ENCODE measurements around the gene TMEM52. TPM values are rescaled to one million over a fixed set of nuclear protein-coding genes. Genes with fewer than 3 reads are reported as not detected.

Gene TMEM52
- total RNA-seq, 2 donors from 2014 or later = 3.5 to 9.8 TPM

DNA sequence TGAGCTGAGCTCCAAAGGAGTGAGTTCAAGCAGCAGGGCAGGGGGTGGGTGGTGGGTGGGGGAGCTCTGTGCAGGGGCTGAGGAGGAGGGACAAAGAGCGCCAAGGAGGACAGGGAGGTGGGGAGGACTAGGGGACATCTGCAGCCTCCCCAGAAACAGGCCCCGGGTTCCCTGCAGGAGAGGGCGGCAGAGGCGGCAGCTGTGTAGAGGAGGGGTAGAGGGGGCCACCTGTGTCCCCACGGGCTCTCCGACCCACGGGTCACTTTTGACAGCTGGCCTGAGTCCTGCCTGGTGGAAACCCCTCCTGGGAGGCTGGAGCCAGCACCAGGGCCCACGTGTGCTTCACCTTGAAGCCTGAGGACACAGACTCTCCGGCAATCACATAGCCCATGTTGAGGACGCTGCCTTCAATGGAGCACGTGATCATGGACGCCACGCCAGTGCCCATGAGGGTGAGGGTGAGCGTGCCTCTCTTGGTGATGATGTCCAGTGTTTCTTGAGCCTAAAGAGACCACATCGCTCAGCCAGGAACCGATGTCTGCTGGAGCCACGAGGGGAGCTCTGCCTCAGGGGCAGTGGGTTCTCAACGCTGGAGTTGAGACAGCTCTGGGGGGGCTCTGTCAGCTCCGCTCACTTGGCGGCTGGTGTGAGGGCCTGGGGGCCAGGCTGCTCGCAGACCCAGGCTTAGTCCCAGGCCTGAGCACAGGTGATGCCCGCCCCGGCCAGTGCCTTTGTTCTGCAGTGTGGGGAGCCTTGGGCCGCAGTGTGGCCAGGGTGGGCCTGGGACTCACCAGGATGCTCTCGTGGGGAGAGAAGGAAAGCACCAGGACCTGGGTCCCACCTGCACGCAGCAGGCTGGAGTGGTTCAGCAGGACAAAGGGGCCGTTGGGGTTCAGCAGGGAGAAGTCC, 6.6 kb upstream of the TMEM52 start:
- Histone ChIP-seq H3K4me1 (no peaks in the 10 kb centered on the region), H3K36me3 (no peaks in the 10 kb centered on the region), H3K27ac (no peak overlapping the region), H3K27me3 (no peaks in the 10 kb centered on the region), H3K9me3 (no peaks in the 10 kb centered on the region), H3K9ac (ENCODE audit: low read depth in 2 of 2, low read length in 2 of 2) (no peak overlapping the region), H3K4me3 (no peak overlapping the region)
- TF ChIP-seq, protein P1, sequence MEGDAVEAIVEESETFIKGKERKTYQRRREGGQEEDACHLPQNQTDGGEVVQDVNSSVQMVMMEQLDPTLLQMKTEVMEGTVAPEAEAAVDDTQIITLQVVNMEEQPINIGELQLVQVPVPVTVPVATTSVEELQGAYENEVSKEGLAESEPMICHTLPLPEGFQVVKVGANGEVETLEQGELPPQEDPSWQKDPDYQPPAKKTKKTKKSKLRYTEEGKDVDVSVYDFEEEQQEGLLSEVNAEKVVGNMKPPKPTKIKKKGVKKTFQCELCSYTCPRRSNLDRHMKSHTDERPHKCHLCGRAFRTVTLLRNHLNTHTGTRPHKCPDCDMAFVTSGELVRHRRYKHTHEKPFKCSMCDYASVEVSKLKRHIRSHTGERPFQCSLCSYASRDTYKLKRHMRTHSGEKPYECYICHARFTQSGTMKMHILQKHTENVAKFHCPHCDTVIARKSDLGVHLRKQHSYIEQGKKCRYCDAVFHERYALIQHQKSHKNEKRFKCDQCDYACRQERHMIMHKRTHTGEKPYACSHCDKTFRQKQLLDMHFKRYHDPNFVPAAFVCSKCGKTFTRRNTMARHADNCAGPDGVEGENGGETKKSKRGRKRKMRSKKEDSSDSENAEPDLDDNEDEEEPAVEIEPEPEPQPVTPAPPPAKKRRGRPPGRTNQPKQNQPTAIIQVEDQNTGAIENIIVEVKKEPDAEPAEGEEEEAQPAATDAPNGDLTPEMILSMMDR (IDR thresholded peaks at IDR 0.05) = no peak
- no peak for DNase-seq
- intact Hi-C loops (cut with DNase I) = no loop called here

DNA sequence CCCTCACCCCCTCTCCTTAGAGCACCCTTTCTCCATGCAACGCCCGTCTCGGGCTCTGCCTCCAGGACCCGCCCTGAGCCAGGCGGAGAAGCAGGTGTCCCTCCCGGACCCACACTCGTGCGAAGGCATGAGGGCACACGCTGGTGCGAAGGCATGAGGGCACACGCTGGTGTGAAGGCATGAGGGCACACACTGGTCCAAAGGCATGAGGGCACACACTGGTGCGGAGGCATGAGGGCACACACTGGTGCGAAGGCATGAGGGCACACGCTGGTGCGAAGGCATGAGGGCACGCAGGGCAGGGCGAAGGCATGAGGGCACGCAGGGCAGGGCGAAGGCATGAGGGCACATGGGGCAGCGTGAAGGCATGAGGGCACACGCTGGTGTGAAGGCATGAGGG, 5.8 kb upstream of the TMEM52 start:
- H3K4me1 ChIP-seq = peaks cover 3% of the 10 kb centered on the region
- no peak overlapping the region for H3K4me3 ChIP-seq
- H3K36me3 ChIP-seq = no peaks in the 10 kb centered on the region
- H3K9ac ChIP-seq (ENCODE audit: low read depth in 2 of 2, low read length in 2 of 2) = no peak overlapping the region
- no peaks in the 10 kb centered on the region for H3K9me3 ChIP-seq
- DNase-seq = no peak
- H3K27me3 ChIP-seq = no peaks in the 10 kb centered on the region
- intact Hi-C loops (cut with DNase I) = no loop called here
- H3K27ac ChIP-seq = no peak overlapping the region
- TF ChIP-seq, protein P1 (IDR thresholded peaks at IDR 0.05) = no peak

DNA sequence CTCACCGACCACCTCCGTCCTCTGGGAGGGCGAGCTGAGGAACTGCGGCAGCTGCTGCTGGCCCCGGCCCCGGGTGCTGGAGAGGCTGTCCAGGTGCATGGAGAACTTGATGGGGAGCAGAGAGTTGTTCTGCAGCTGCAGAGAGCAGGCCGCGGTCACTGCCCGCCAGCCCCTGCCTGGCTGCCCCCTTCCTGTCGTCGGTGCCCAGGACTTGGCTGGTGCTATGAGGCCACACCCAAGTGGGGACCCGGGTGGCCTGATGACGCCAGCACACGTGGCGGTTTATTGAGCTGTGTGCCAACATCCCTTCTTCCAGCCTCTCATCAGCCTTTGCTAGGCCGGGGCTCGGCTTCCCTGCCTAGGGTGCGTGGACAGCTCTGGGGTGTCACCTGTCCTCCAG, 5.3 kb upstream of the TMEM52 start:
- Histone ChIP-seq H3K27ac (no peak overlapping the region), H3K27me3 (no peaks in the 10 kb centered on the region), H3K9me3 (no peaks in the 10 kb centered on the region), H3K4me3 (no peak overlapping the region), H3K9ac (ENCODE audit: low read depth in 2 of 2, low read length in 2 of 2) (no peak overlapping the region), H3K36me3 (no peaks in the 10 kb centered on the region), H3K4me1 (peaks cover 5% of the 10 kb centered on the region)
- intact Hi-C loops (cut with DNase I) = no loop called here
- TF ChIP-seq, protein P1 (IDR thresholded peaks at IDR 0.05) = no peak
- no peak for DNase-seq

DNA sequence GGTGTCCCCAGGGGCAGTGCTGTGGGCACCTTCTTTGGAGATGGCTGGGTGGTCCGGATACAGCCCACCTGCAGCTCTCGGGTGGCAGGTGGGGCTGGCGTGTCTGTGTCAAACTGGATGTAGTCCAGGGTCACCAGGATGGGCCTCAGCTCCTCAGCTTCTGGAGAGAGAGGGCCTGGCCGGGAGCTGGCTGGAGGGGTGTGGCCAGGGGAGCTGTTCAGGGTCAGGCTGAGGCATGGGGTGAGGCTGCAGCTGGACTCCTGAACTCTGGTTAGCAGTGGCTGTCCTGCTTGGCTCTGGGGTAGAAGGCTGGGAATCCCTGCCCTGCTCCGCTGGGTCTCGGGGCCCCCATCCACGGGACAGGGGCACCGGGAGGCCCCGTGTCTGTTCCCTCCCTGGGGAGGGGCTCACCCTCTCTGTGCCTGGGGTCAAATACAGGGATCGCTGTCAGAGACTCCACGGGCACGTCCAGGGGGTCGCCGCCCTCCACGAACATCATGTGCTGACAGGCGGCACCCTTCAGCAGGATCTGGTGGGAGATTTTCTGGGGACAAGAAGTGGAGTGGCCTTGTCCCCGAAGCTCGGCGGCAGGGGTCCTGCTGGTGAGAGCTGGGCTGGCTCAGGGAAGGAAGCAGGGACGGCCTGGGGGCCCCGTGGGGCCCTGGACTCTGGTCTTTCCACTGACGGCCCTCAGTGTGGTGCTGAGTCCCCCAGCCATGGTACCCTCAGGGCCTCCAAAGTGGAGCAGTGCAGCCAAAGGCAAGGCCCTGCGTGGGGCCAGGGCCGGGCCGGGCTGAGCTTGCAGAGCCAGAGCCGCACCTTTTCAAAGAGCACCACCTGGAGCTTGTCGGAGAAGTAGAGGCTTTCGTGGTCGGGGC, 4.1 kb upstream of the TMEM52 start:
- Histone ChIP-seq H3K9ac (ENCODE audit: low read depth in 2 of 2, low read length in 2 of 2) (peak overlapping the region in 1 of 2 donors; percentile 14), H3K4me3 (no peak overlapping the region), H3K27me3 (no peaks in the 10 kb centered on the region), H3K36me3 (no peaks in the 10 kb centered on the region), H3K9me3 (no peaks in the 10 kb centered on the region), H3K27ac (no peak overlapping the region), H3K4me1 (peaks cover 12% of the 10 kb centered on the region)
- intact Hi-C loops (cut with DNase I) = no loop called here
- TF ChIP-seq, protein P1 (IDR thresholded peaks at IDR 0.05) = no peak
- peak; percentile 72 for DNase-seq

DNA sequence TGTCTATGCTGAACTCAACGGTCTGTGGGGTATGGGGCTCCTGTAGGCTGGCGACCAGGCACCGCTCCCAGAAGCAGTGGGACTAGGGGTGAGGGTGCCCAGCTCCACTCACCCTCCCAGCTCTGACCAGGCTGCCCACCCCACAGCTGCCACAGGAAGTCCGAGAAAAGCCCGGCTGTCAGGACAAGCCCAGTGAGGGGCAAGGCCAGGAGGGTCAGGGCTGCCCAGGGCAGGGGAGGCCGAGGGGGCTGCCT, 3.5 kb upstream of the TMEM52 start:
- TF ChIP-seq, protein P1 (IDR thresholded peaks at IDR 0.05) = no peak
- Histone ChIP-seq H3K27ac (no peak overlapping the region), H3K36me3 (no peaks in the 10 kb centered on the region), H3K4me3 (no peak overlapping the region), H3K27me3 (no peaks in the 10 kb centered on the region), H3K9ac (ENCODE audit: low read depth in 2 of 2, low read length in 2 of 2) (no peak overlapping the region), H3K4me1 (peaks cover 15% of the 10 kb centered on the region), H3K9me3 (no peaks in the 10 kb centered on the region)
- intact Hi-C loops (cut with DNase I) = no loop called here
- DNase-seq = no peak

Data from colonic mucosa (tissue), 4 donors.